NCI-H1105 (cell line): ENCODE data around the gene PLCH1.
"Not testable (repeated sequence)": the region's sequence is repeated elsewhere in the genome, so short reads cannot be mapped to it uniquely, and the experiment has no call there.

Experiments
- DNase-seq: peaks from one replicate; lab custom pipeline; 2025; lab: John Stamatoyannopoulos, UW

The PLCH1 gene

GRCh38 chr3:155417119-155417517 is 327.8 kb downstream of the PLCH1 start:
- DNase-seq = no peak

- no peak for DNase-seq
Measured at GRCh38 chr3:155416500-155417118, 328.3 kb downstream of the PLCH1 start.

DNA sequence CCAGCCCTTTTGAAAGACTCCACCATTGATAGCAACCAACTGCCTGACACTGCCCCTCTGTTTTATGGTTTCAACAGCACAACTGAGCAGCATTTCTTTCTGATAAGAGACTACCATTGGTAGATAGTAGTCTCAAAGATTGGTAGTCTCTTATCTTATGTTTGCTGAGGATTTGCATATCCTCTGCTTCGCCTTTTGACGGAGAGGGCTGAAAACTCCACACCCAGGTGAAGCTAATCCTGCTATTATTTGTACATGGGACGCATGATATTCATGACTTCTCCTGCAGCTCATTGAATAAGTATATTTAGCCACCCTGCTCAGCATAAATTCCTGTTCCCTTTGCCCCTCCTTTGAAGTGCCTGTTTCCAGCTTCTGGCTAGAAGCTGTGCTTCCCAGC is 332.0 kb downstream of the PLCH1 start:
- no peak for DNase-seq

DNA sequence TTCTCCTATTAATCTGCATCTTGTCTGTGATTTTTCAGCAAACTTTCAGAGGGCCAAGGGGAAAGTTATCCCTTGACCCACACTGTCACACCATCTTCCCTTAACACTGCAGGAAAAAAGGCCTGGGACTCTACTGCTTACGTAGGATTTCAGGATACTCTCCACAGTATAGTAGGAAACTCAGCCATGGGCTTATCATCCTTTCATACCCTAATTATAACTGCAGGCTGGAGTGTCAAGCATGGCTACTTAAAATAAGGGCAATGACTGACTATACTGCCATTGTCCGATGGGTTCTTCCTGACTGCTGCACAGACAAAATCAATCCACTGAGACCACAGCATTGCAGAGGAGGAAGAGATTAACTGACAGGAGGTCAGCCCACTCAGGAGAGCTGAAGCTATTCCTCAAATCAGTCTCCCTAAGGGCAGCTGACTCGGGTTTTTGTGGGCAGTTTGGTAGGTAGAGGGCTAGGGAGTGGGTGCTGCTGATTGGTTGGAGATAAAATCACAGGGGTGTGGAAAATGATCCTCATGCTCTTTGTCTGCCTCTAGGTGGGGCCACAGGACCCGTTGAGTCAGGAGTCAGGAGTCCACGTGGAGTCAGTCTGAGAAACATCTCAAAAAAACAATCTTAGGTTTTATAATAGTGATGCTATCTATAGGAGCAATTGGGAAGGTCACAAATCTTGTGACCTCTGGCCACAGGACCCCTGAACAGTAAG is 333.2 kb downstream of the PLCH1 start:
- no peak for DNase-seq

- DNase-seq = no peak
Measured at GRCh38 chr3:155409336-155409735, 335.5 kb downstream of the PLCH1 start.

GRCh38 chr3:155407971-155408370 is 336.9 kb downstream of the PLCH1 start:
- DNase-seq = no peak

- no peak for DNase-seq
Measured at GRCh38 chr3:155407331-155407730, 337.5 kb downstream of the PLCH1 start.

DNA sequence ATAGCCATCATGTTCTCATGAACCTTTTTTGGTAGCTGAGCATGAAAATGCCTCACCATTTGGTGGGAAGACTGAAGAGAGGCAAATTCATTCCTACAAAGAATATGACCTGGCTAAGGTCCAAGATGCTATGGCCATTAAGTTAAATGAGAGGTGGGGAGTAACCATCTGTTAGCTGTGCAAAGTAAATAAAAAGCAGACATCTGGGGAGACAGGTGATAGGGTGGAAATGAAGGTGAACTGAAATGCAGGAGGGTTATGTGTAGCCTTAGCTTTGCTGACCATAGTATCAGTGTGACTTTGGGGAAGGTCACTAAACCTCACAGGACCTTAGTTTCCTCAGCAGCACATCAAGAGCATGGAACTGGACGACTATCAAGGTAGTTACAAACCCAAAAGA is 340.4 kb downstream of the PLCH1 start:
- peak; percentile 83 for DNase-seq

DNA sequence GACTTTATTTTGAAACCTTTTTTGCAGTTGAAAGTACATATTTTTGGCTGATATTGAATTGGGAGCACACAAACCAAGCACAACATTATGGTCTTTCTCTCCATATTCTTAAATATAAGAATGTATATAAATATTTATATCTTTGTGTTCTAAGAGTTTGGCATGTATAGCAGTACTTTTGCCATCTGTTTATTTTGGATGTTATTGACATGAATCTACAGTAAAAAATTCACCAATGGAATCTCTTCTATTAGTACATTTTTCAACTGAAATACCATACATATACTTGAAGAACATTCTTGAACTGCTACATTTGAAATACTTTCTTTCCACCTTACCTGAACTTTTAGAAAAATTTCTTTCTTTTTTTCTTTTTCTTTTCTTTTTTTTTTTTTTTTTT is 342.2 kb downstream of the PLCH1 start:
- no peak for DNase-seq

DNA sequence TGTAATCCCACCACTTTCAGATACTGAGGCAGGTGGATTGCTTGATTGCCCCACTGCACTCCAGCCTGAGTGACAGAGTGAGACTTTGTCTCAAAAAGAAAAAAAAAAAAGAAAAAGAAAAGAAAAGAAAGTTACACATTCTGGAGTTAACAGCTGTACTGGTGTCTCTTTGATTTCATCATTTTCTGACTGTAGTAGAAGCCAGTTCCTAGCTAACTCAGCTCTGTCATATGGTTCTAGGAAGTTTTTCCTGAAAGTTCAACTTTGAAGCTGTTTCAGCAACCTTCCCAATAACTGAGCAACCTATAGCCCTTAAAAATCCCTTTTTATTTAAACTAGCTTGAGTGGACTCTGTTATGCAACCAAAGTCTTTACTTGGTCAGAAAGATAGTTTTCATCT is 346.8 kb downstream of the PLCH1 start:
- no peak for DNase-seq

DNA sequence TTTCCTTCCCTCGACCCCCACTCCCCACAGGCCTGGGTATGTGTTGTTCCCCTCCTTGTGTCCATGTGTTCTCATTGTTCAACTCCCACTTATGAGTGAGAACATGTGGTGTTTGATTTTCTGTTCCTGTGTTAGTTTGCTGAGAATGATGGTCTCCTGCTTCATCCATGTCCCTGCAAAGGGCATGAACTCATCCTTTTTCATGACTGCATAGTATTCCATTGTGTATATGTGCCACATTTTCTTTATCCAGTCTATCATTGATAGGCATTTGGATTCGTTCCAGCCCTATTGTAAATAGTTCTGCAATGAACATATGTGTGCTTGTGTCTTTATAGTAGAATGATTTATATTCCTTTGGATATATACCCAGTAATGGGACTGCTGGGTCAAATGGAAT is 350.0 kb downstream of the PLCH1 start:
- DNase-seq = not testable (repeated sequence)

- no peak for DNase-seq
Measured at GRCh38 chr3:155394240-155394639, 350.6 kb downstream of the PLCH1 start.

- DNase-seq = no peak
Measured at GRCh38 chr3:155393316-155393715, 351.6 kb downstream of the PLCH1 start.

- no peak for DNase-seq
Measured at GRCh38 chr3:155392138-155392537, 352.7 kb downstream of the PLCH1 start.

DNA sequence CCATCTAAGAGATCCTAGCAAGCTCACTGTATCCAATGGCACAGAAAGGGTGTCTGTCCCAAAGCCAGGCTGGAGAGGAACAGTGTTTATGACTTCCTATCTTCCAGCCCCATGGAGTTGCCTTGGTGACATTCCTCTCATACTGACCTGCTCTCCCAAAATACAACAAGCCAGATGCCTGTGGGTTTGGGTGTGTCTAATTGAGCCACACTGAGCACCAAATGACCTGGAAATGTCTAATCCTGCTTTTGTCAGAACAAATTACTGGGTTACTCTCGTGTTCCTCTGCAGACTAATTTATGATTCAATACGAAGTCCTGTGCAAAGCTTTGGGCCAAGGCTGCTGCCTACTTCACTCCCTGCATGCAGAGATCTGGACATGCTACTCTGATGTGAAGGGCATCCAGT is 353.3 kb downstream of the PLCH1 start:
- no peak for DNase-seq

- DNase-seq = no peak
Measured at GRCh38 chr3:155391104-155391503, 353.8 kb downstream of the PLCH1 start.

DNA sequence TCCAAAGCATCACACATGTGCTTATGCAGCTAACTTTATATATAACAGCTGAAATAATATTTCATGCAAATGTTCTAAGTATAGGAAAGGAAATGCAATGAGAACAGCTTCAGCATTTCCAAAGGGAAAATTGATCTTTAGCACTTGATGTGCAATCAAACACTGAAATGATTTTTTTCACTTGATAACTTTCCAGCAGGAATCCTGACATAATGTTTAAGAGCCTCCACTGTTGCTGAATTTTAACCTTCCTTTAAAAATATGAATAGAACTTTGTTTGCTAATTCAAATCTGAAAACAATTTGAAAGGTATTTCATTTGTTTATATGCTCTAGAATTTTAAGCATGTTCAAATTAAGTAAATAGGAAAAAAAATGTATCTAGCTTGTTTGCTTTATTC is 354.5 kb downstream of the PLCH1 start:
- no peak for DNase-seq

DNA sequence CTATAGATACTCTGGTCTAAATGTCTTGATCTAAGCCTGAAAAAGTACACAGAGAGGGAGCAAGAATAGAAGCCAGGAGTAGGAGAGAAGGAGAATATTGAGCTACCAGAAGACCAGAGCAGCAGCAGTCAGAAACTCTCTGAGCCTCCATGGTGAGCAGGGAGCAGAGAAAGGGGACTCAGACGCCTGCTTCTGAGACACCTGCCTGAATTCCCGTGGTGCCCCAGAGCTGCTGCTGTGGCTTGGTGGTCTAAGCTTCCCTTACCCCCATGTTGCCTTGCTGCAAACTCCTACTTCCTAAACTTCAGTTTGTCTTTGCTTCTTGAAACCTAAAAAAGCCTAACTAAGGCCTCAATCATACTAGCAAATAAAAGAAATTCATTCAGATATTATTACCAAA is 356.5 kb downstream of the PLCH1 start:
- DNase-seq = no peak

- no peak for DNase-seq
Measured at GRCh38 chr3:155387571-155387970, 357.3 kb downstream of the PLCH1 start.

DNA sequence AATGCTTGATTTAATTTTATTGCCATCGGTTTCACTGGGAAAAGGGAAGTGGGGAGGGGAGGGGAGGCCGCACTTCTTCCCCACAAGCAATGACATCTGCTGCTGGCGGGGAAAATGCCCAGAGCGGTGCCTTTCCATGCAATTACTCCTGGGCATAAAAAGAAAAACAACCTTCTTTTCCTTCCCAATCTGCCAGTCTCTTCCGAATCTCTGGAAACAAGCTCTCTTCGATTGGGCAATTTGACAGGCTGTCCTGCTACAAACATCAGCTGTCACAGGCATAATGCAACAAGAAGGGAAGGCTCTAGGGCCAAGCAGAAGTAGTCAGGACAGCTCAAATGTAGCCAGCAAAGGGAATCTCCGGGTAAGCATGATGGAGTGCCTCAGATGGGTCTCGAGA is 358.0 kb downstream of the PLCH1 start:
- DNase-seq = no peak

GRCh38 chr3:155385896-155386625 is 358.8 kb downstream of the PLCH1 start:
- no peak for DNase-seq

GRCh38 chr3:155382396-155383042 is 362.4 kb downstream of the PLCH1 start:
- peak; percentile 79 for DNase-seq

- DNase-seq = no peak
Measured at GRCh38 chr3:155377847-155378246, 367.0 kb downstream of the PLCH1 start.
